NCI-H748 (cell line): Measurements from ENCODE around the gene TMTC1.

Experiments used
- DNase-seq: peaks from one replicate; lab custom pipeline; 2025; ENCODE audit not compliant: unreplicated experiment; lab: John Stamatoyannopoulos, UW

The TMTC1 gene

DNA sequence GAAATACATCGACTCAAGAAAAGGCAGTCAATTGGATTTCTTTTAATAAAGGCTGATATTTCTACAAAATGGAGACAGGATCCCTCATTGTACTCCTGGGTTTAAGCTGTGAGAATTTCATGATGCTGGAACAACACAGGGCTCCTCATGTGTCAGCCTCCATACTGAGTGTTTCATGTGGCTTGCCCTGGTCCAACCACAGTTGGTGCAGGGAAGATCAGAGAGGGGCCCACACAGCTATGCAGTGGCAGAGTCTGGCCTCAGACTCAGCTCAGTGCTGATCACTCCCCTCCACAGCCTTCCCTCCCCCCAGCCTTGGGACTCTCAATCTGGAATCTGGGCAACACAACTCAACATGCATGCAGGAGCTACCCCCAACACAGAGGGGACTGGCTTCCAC, 163.7 kb downstream of the TMTC1 start:
- DNase-seq, result no peak

DNA sequence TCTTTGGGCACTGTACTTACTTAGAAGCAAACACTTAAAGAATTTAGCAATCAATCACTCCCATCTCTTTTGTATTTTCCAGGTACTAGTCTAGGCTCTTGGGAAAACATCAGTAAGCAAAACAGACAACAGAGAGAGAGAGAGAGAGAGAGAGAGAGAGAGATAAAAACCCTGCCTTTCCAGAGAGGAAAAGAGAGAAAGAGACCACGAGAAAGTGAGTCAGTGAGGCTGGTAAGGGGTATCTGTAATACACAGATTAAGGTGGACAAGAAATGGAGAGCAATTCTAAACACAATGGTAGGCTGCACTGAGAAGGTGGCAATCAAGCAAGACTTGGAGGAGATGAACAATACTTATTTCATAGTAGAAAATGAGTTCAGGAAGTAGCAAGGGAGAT, 166.3 kb downstream of the TMTC1 start:
- DNase-seq, result no peak

GRCh38 chr12:29616664-29617406, 166.9 kb downstream of the TMTC1 start:
- DNase-seq, result no peak

DNA sequence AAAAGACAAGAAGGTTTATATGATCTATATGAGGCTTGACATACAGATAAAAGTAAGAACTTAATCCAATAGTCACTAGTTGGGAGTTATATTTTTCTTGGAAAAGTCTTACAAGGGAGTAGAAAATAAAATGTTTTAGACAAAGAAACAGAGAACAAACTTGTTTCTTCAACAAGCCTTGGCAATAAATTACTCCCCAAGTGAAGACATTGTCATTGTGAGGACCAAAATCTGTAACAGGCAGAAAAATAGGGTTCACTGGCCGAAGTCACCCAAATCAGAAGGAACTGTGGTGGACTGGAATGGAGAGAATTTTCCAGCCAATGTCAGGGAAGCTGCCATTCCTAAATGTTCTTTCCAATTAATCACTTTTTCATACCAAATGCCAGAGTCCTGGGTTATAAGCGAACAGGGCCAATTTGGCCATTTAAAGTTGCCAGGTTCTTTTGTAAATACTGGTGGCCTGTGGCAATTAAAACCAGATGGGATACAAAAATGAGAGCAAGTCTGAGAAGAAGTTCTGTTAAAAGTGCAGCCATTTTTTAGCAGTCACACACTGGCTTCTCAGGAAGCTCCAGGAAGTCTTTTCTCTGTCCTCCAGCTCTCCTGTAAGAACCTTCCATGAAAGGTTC, 168.9 kb downstream of the TMTC1 start:
- DNase-seq, result no peak

GRCh38 chr12:29612912-29613311, 170.8 kb downstream of the TMTC1 start:
- DNase-seq, result no peak

GRCh38 chr12:29611906-29612305, 171.8 kb downstream of the TMTC1 start:
- DNase-seq, result no peak

GRCh38 chr12:29610473-29611170, 173.1 kb downstream of the TMTC1 start:
- DNase-seq, result no peak

DNA sequence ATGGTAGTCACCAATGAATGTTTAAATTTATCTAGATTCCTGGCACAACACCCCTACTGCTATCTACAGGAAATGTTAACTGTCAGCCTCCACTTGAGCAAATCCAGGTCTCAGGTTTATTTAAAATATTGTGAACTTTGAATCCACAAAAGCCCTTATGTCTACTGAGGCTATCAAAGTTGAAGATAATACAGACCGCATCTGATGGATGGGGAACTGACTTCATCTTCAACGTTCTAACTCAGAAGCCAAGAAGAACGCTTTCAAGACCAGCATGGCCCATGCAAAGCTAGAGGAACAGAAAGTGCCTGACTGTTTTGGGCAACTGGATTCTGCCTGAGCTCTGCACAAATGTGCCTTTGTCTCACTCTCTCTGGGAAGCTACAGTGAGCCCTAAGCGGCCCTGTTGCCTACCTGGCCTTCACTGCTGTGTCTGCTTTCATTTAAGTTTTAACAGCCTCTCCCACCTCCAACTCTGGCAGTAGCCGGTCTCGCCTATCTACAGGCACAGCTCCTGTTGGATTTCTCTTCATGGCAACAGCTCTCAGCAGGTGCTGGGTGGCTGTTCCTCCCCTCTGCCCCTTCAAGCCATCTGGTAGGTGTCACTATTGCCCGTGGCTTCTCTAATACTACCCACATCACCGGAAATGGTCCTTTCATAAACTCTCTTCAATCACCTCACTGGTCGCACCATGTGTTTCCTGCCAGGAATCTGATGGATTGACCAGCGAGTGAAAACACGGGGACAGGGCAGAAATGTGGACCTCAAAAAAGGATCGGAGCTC, 174.1 kb downstream of the TMTC1 start:
- DNase-seq, result peak; percentile 8

DNA sequence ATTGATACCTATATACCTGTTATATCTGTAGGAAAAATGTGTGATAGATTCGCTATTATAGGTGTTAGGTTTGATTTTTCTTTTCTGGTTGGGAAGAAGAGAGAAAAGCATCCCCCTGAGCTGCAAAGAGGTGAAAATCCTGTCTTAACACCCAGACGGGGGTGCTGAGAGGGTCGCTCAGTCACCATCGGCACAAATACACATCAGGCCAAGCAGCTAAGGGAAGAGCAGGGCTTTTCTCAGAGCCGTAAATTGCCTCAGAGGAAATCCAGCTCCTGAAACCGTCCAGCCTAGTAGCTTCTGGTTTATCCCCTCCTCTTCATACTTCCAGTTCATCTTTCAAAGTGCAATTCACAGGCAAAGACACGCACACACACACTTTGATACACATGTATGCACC, 175.2 kb downstream of the TMTC1 start:
- no peak for DNase-seq

DNA sequence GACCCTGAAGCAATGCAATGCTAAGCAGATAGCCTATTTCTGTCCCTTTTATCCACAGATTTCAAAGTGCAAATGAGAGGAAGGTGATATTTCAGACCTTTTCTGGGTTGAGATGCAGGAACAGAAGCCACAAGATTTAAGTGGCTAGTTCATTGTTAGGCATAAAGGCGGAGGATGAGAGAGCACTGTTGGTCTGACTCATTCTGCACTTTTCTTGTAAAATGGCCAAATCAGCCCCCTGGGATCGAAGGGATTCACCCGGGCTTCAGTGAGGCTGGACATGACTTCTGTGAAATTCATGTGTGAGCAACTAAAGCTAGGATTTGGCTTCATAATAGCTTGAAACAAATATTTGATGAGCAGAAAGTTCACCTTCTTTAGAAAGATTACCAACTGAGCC, 184.4 kb downstream of the TMTC1 start:
- DNase-seq, result no peak

DNA sequence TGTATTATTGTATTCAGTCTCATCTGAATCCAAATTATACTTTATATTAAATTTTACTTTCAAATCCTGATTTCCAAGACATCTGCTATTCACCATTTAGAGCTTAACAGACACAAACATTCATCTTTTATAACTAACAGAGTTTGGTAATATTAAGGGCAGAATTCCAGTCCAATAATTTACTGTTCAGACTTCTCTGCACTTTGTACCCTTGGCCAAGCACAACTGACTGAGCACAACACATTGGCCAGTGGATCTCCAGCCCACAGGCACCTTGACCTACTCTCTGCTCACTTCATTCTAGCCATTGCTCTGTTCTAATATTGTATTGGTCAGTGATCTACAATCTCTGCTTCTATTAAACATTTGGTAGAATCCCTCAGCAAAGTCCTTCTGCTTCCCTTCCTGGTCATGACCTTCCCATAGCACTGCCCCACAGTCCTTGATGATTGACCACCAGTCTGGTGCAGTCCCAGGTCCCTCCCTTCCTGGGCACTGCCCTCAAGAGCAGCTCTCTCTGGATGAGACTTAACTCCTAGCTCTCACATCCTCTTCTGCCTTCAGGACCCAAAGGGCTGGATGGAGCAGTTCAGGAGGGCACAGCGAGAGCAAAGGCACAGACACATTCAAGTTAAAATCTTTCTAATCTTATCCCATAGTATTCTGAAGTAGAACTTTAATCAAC, 188.5 kb downstream of the TMTC1 start:
- no peak for DNase-seq

DNA sequence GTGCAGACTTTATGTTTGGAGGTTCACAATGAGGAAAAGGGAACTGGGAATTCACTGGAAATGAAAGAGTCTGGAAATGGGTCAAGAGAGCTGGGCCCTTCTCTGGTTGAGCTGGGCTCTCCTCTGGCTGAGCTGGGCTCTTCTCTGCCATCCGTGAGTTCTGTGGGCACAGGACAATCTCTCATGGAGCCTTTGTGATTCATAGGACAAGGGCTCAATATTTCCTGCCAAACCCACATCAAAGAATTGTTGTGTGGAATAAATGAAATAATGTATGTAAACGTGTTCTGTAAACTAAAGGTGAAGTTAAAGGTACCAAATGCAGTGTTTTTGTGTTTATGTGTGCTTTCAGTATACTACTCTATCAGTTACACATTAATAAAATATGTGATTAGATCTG, 190.7 kb downstream of the TMTC1 start:
- no peak for DNase-seq

GRCh38 chr12:29591140-29592020, 192.4 kb downstream of the TMTC1 start:
- no peak for DNase-seq

DNA sequence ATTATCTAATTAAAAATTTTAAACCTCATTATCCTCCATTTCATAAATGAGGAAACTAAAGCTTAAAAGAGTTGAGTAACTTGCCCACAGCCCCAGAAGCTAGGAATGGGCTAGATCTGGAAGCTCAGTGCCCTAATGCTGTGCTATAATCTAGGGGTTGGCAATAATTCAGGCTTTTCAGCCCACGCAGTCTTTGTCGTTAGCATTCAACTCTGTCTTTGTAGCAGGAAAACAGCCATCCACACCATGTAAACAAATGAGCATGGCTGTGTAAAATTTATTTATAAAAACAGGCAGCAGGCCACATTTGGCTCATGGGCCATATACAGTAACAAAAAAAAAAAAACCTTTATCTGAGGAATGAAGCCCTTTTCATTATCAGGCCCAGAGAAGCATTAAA, 193.9 kb downstream of the TMTC1 start:
- DNase-seq, result no peak

DNA sequence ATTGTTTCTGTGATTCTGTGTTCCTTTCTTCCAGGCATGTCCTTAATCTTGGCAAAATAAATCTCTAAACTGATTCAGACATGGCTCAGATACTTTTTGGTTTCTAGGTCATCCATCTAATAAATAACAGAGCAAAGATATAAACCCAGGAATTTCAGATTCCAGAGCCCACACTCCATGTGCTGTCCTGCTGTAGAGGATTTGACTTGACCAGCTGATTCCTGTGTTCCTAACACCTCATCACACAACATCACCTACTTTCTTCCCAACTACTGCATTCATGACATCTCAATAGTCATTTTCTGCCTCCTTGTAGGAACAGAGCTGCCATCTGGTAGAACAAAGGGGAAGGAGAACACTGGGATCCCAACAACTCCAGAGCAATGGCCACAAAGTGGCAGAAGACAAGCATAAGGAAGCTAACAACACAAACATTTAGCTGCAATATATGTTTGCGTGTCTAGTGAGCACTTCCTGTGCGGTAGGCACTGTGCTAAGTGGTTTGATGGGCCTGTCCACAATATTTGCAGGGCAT, 194.4 kb downstream of the TMTC1 start:
- no peak for DNase-seq

GRCh38 chr12:29582677-29583272, 201.0 kb downstream of the TMTC1 start:
- DNase-seq, result no peak

- no peak for DNase-seq
Observed at GRCh38 chr12:29582146-29582545, 201.6 kb downstream of the TMTC1 start.

- DNase-seq, result no peak
Observed at GRCh38 chr12:29581631-29582030, 202.1 kb downstream of the TMTC1 start.

DNA sequence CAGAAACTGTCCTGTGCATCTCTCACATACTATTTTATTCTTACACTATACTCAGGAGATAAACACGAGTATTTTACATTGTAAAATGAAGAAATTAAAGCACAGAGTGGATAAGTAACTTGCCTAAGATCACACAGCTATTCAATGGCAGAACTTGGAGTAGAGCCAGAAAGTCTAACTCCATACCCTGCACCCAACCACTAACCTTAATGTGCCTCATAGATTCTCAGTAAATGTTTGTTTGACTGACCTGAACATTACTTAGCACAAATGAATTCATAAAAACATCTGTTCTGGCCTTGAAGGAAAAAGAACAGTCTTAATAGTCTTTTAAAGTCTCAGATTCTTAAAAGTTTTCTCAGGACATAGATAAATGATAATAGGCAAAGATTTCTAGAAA, 202.8 kb downstream of the TMTC1 start:
- DNase-seq, result no peak
